DND-41 (cell line): ENCODE results near the gene HOXB13.

ENCODE experiments used
- ATAC-seq: fragments of 200-7000 bp; cut with Tn5 transposase; 3 replicates; pipeline ENCODE4 v1.9.1; 2021; ENCODE audit warnings: low read depth; ENCODE audit not compliant: insufficient read depth
- DNase-seq: peaks from one replicate; pipeline ENCODE4 v3.0.0-alpha.2; 2020
- H2AFZ ChIP-seq: 2 replicates; pipeline ENCODE4 v1.6.0; 2012; ENCODE audit warnings: low read depth, low read length
- H3K27ac ChIP-seq: 2 replicates; pipeline ENCODE4 v1.5.1; 2012; ENCODE audit warnings: low read length, inconsistent platforms
- H3K27me3 ChIP-seq: fragments of 200-600 bp; sonication (generic); 2 replicates; pipeline ENCODE4 v1.6.0; 2012; ENCODE audit warnings: low read length, mild to moderate bottlenecking, inconsistent platforms; ENCODE audit not compliant: insufficient read depth, poor library complexity
- H3K36me3 ChIP-seq: 2 replicates; pipeline ENCODE4 v1.5.1; 2012; ENCODE audit warnings: low read length, inconsistent platforms; ENCODE audit not compliant: insufficient read depth
- H3K4me1 ChIP-seq: 2 replicates; pipeline ENCODE4 v1.5.1; 2012; ENCODE audit warnings: mild to moderate bottlenecking, low read length; ENCODE audit not compliant: insufficient read depth
- H3K4me2 ChIP-seq: 2 replicates; pipeline ENCODE4 v1.6.0; 2012; ENCODE audit warnings: mild to moderate bottlenecking, moderate library complexity, low read length, inconsistent platforms; ENCODE audit not compliant: insufficient read depth
- H3K4me3 ChIP-seq, 2 experiments: fragments of 200-600 bp in 1 of 2; shearing (Covaris generic) in 1 of 2; 2 replicates each; pipeline ENCODE4 v1.5.1; 2012 to 2016; ENCODE audit warnings: inconsistent platforms in 2 of 2, low read length in 2 of 2, mild to moderate bottlenecking in 2 of 2, low read depth in 1 of 2, moderate library complexity in 1 of 2
- H3K79me2 ChIP-seq: 2 replicates; pipeline ENCODE4 v1.6.0; 2012; ENCODE audit warnings: low read length, inconsistent platforms; ENCODE audit not compliant: insufficient read depth
- H3K9ac ChIP-seq: 2 replicates; pipeline ENCODE4 v1.6.0; 2012; ENCODE audit warnings: low read depth, mild to moderate bottlenecking, inconsistent platforms, low read length, moderate library complexity
- H3K9me3 ChIP-seq: 2 replicates; pipeline ENCODE4 v1.5.1; 2012; ENCODE audit warnings: low read length, moderate library complexity, mild to moderate bottlenecking, inconsistent platforms; ENCODE audit not compliant: insufficient read depth, severe bottlenecking
- H4K20me1 ChIP-seq: 2 replicates; pipeline ENCODE4 v1.6.0; 2012; ENCODE audit warnings: low read length; ENCODE audit not compliant: insufficient read depth
- CTCF ChIP-seq: IDR thresholded peaks from 2 replicates; pipeline ENCODE4 v1.5.1; 2012; ENCODE audit warnings: borderline replicate concordance, low read length, moderate library complexity, mild to moderate bottlenecking; ENCODE audit not compliant: poor library complexity, severe bottlenecking; ENCODE audit errors: extremely low read depth
- EZH2 ChIP-seq: IDR thresholded peaks from 3 replicates; pipeline ENCODE4 v1.6.1; 2012; ENCODE audit warnings: borderline replicate concordance, low read depth, mild to moderate bottlenecking, moderate library complexity, low read length, inconsistent platforms; ENCODE audit not compliant: severe bottlenecking

Gene HOXB13

GRCh38 chr17:48735062-48735351 is 6.5 kb upstream of the HOXB13 start:
- no peak overlapping the region for H3K4me2 ChIP-seq
- H3K4me3 ChIP-seq: no peak overlapping the region
- ATAC-seq (no peak), DNase-seq (no peak)
- TF ChIP-seq CTCF (no peak), EZH2 (no peak)
- H3K4me1 ChIP-seq: no peaks in the 10 kb centered on the region
- no peaks in the 10 kb centered on the region for H3K9me3 ChIP-seq
- H4K20me1 ChIP-seq: no peaks in the 10 kb centered on the region
- no peak overlapping the region for H2AFZ ChIP-seq
- peaks cover 51% of the 10 kb centered on the region for H3K27me3 ChIP-seq
- no peak overlapping the region for H3K27ac ChIP-seq
- H3K79me2 ChIP-seq: no peaks in the 10 kb centered on the region
- no peaks in the 10 kb centered on the region for H3K36me3 ChIP-seq
- no peak overlapping the region for H3K9ac ChIP-seq

GRCh38 chr17:48734333-48735061 is 5.9 kb upstream of the HOXB13 start:
- Histone ChIP-seq H3K36me3 (no peaks in the 10 kb centered on the region), H3K79me2 (no peaks in the 10 kb centered on the region), H3K27me3 (peaks cover 55% of the 10 kb centered on the region), H4K20me1 (no peaks in the 10 kb centered on the region), H3K4me2 (no peak overlapping the region), H3K4me1 (no peaks in the 10 kb centered on the region), H2AFZ (no peak overlapping the region), H3K4me3 (no peak overlapping the region), H3K9ac (no peak overlapping the region), H3K27ac (no peak overlapping the region), H3K9me3 (no peaks in the 10 kb centered on the region)
- no peak for DNase-seq
- TF ChIP-seq EZH2: no peak
- no peak for TF ChIP-seq CTCF
- no peak for ATAC-seq

- H2AFZ ChIP-seq: no peak overlapping the region
- peaks cover 58% of the 10 kb centered on the region for H3K27me3 ChIP-seq
- no peaks in the 10 kb centered on the region for H3K79me2 ChIP-seq
- TF ChIP-seq CTCF (no peak), EZH2 (no peak)
- DNase-seq (no peak), ATAC-seq (no peak)
- H3K4me3 ChIP-seq: no peak overlapping the region
- H3K4me1 ChIP-seq: no peaks in the 10 kb centered on the region
- no peaks in the 10 kb centered on the region for H3K36me3 ChIP-seq
- no peak overlapping the region for H3K4me2 ChIP-seq
- no peak overlapping the region for H3K27ac ChIP-seq
- no peak overlapping the region for H3K9ac ChIP-seq
- H3K9me3 ChIP-seq: no peaks in the 10 kb centered on the region
- H4K20me1 ChIP-seq: no peaks in the 10 kb centered on the region
Measured at GRCh38 chr17:48733632-48734328, 5.2 kb upstream of the HOXB13 start.
